ENCODE data around the gene SERPINB8.

SERPINB8 gene

DNA sequence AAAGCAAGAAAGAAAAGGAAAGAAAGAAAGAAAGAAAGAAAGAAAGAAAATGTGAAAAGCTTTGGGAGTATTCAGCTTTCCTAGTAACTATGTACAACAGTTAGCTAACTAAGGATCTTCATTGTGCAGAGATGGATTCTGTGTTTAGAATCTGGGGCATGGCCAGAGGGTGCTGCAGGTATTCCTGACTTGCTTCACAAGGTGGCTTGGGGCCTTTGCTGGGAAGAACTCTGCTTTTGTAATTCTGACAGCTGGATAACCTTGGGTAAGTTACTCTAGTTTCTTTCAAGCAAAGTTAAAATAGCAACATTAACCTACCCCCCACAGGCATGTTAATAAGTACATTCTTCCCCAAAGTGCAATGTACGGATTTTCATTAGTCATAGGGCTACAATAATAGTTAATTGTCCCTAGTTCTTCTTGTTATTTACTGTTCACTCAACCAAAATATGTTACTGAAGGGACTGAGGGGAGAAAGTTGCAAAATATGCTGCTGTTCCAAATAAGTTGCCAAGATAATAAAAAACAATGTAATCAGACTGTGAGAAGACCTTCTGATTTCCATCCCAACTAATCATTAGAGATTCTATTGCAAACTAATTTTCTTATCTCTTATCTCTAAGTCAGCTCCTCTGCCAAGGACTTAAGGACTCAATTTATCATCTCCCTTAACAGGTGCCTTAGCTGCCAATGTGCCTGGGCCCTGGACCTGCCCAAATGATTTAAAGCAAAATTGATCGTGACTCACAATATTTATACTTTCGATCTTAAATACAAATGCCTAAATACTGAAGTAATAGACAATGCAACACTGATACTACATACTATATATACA lies 50.3 kb downstream of the SERPINB8 start:
- DNase-seq, result no peak

DNA sequence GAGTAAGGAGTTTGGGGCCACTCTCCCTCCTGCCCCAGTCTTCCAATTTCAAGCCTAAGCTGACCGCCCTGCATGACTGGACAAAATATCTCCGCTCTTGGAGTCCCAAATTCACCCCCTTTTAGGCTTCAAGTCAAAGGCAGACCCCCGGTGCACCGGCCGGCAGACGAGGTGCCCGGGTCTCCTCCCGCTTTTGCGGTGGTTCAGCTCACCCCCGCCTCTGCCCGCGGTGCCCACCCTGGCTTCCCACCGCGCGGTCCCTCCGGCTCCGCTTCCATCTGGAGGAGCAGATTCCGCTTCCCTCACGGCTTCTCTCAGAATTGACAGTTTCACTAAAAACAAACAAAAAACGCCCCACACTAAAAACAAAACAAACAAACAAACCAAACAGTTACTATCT lies 56.5 kb downstream of the SERPINB8 start:
- no peak for DNase-seq

DNA sequence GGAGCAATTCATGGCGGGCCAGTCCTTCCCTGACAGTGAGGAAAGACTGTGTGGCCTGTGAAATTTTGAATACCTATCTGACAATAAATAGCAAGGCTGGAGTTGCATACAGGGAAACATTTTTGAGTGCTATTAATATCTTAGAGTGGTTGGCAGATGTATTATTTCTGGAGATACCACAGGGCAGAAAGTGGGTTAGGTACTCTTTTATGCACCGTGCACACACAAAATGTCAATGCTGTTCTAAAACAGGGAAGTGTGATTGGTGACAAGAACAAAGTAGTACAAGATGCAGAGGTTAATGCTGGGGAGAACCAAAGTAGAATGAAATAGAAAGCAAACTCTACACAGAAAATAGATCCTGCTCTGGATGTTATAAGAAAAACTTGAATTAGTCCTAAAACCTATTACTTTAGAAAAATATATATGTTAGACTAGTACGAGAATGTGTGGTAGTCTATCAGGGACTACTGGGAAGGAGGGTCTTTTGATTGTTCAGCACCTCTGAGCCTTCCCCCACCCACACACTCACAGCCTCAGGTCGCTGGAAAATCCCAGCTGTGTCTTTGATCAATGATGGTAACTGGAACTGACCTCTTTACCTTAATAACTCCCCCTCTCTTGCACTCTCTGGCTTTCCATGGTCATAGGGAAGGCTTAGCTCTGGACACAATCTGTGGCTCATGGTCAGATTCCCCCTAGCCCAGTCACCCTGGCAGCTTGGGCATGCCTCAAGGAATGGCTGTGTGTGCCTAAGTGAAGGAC lies 58.2 kb downstream of the SERPINB8 start:
- no peak for DNase-seq

DNA sequence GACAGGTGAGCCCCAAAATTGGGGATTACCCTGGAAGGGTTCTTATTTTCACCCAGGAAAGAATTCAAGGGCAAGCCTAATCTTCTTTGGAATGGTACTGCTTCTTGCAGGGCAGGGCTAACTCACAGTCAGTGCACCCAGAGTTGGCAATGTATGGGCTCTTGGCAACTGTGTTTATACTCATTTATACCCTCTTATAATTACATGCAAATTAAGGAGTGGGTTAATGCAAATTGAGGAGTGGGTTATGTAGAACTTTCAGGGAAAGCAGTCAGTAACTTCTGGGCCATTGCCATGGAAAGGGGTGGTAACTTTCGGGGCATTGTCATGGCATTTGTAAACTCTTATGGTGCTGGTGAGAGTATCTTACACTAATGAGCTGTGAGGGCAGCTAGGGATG lies 59.2 kb downstream of the SERPINB8 start:
- DNase-seq, result no peak

DNA sequence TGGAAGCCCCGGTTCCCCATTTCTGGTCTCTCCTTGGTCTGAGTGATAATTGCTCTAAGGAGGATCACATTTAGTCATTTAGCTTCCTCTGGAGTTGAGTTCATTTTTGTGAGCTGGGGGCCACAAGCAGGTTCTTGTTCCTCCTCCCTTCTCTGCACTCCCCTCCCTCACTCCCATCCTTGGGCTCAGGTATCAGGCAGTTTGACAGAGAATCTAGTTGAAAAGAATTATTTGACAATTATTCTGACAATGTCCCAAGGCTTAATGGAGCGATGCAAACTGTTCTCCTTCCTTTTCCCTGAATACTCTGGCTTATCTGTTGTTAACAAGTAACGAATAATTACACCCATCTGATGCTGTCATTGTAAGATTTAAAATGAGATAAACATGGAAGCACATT lies 61.5 kb downstream of the SERPINB8 start:
- no peak for DNase-seq

DNA sequence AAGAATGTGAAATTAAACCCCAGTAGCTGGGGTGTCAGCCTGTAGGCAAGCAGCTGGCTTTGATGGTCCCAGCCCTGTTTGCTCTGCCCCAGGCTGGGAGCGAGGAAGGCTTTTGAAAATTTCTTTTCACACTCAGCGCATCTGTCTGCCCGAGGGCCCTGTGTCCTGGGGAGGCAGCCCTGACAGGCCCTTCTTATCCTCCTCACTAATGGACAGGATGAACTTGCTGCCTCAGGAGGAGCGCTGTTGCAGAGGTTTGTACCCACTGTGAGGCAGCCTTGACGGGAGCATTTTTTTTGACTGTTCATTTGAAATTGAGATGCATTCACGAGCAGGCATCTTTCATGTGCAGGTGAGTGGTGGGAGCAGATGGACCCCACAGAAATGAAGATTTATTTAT lies 62.4 kb downstream of the SERPINB8 start:
- DNase-seq, result no peak

DNA sequence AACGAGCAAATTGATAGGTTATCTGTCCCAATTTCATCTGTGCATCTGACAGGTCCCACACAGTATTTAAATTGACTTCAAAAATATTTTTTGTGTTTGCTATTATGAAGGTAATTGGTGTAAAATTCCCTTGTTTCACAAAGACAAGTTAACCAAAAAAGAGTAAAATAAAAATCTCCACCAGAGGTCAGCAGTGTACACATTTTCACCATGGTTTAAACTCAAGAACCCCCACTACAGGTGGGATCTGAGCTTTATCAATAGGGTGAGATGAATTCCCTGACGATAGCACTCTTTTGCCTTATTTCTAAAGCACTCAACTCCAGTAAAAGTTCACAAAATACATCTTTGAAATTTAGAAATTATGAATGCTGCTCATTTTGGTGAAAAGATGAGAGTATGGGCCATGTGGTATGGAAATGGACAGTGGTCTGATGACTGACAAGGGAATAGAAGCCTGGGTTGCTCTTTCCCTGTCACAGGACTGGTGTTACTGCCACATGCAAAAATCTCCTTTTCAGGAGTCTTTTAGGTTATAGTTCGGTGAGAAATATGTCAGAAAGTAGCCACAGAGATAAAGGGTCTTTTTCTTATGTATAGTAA lies 68.0 kb downstream of the SERPINB8 start:
- DNase-seq, result no peak
